GM15510 (cell line): ENCODE measurements around the gene ETAA1.

Experiments
- POLR2A ChIP-seq: IDR thresholded peaks from 3 replicates; pipeline ENCODE4 v1.6.1; 2011; ENCODE audit warnings: borderline replicate concordance; ENCODE audit not compliant: insufficient read length; ENCODE audit errors: extremely low read depth

The ETAA1 gene

GRCh38 chr2:67455219-67456142 lies 58.3 kb downstream of the ETAA1 start:
- no peak for TF ChIP-seq POLR2A

- no peak for TF ChIP-seq POLR2A
Observed at GRCh38 chr2:67456428-67456827, 59.3 kb downstream of the ETAA1 start.

- TF ChIP-seq POLR2A, result no peak
Observed at GRCh38 chr2:67457699-67458098, 60.6 kb downstream of the ETAA1 start.

- no peak for TF ChIP-seq POLR2A
Observed at GRCh38 chr2:67459761-67460160, 62.6 kb downstream of the ETAA1 start.
